GM12878 (cell line): ENCODE results near the gene P3H2. TPM values are rescaled to one million over a fixed set of nuclear protein-coding genes. Genes with fewer than 3 reads are reported as not detected.

Source experiments
- ATAC-seq: fragments of 200-7000 bp; cut with Tn5 transposase; 3 replicates; pipeline ENCODE4 v1.9.1; 2020; ENCODE audit warnings: mild to moderate bottlenecking, moderate library complexity
- BruUV-seq: library from RNA; stranded (reverse); fragments of 400-500 nt; replicated peaks from 2 replicates; lab custom pipeline; 2021; lab: Mats Ljungman, UMichigan
- CTCF ChIA-PET: fragments of 300-600 bp; sonication (Branson Sonifier 250); formaldehyde crosslinking; extraction: SDS; loops from one replicate; lab custom pipeline; 2021; ENCODE audit warnings: inconsistent platforms; lab: Yijun Ruan, JAX
- POLR2A ChIA-PET: fragments of 350-600 bp; formaldehyde crosslinking; extraction: SDS; loops from one replicate; lab custom pipeline; 2021; ENCODE audit warnings: inconsistent platforms; lab: Charles Lee
- RAD21 ChIA-PET: fragments of 300-600 bp; sonication (Branson Sonifier 250); formaldehyde crosslinking; loops from one replicate; lab custom pipeline; 2023; ENCODE audit warnings: antibody characterized with exemption; ENCODE audit not compliant: unreplicated experiment; lab: Charles Lee
- SMC1A ChIA-PET: fragments of 300-600 bp; sonication (Branson Sonifier 250); formaldehyde crosslinking; loops from one replicate; lab custom pipeline; 2023; ENCODE audit not compliant: unreplicated experiment, uncharacterized antibody; lab: Charles Lee
- DNase-seq: peaks from one replicate; pipeline ENCODE4 v3.0.0-alpha.2; 2011; ENCODE audit warnings: low read depth, low spot score
- FAIRE-seq: peaks from 3 replicates; lab custom pipeline; 2011; peaks lifted over from hg19 to GRCh38; lab: Jason Lieb, UNC
- H2AFZ ChIP-seq: 2 replicates; pipeline ENCODE4 v1.6.0; 2011; ENCODE audit warnings: low read depth, low read length, control low read depth; ENCODE audit not compliant: control insufficient read depth
- H3K27ac ChIP-seq: 2 replicates; pipeline ENCODE4 v1.5.1; 2011; ENCODE audit warnings: control low read depth; ENCODE audit not compliant: control insufficient read depth, insufficient read depth
- H3K27me3 ChIP-seq, 2 experiments: replicated peaks in 1 of 2; 2 replicates each; pipeline versions ENCODE4 v1.6.0 to v1.6.1; 2011; ENCODE audit warnings: low read length in 1 of 2; ENCODE audit not compliant: control insufficient read depth in 2 of 2, insufficient read depth in 2 of 2
- H3K36me3 ChIP-seq, 2 experiments: 2 replicates each; pipeline ENCODE4 v1.5.1; 2011; ENCODE audit warnings: low read length in 1 of 2; ENCODE audit not compliant: control insufficient read depth in 2 of 2, insufficient read depth in 2 of 2
- H3K4me1 ChIP-seq: 2 replicates; pipeline ENCODE4 v1.6.1; 2011; ENCODE audit warnings: mild to moderate bottlenecking, low read length, moderate library complexity, mixed read lengths; ENCODE audit not compliant: control insufficient read depth, insufficient read depth
- H3K4me2 ChIP-seq: 2 replicates; pipeline ENCODE4 v1.6.0; 2011; ENCODE audit warnings: control low read depth; ENCODE audit not compliant: control insufficient read depth, insufficient read depth
- H3K4me3 ChIP-seq: fragments of 200-600 bp; sonication (generic); 2 replicates; pipeline ENCODE4 v1.5.1; 2016
- H3K79me2 ChIP-seq: 2 replicates; pipeline ENCODE4 v1.6.0; 2011; ENCODE audit warnings: low read length; ENCODE audit not compliant: control insufficient read depth, insufficient read depth
- H3K9ac ChIP-seq: 2 replicates; pipeline ENCODE4 v1.8.0; 2011; ENCODE audit warnings: low read length, control low read depth, mixed read lengths; ENCODE audit not compliant: control insufficient read depth, insufficient read depth
- H3K9me3 ChIP-seq: replicated peaks from 3 replicates; pipeline ENCODE4 v1.5.1; 2011; ENCODE audit warnings: mild to moderate bottlenecking, low read length; ENCODE audit not compliant: control insufficient read depth, insufficient read depth
- H4K20me1 ChIP-seq: 2 replicates; pipeline ENCODE4 v1.6.0; 2011; ENCODE audit not compliant: control insufficient read depth, insufficient read depth
- BHLHE40 ChIP-seq, 2 experiments: fragments of 450-650 bp in 1 of 2; IDR thresholded peaks; 2 replicates each; pipeline ENCODE4 v1.6.1; 2011 to 2017; ENCODE audit warnings: low read depth in 2 of 2, borderline replicate concordance in 1 of 2, improper control_type of control experiment in 1 of 2, low read length in 1 of 2, mild to moderate bottlenecking in 1 of 2
- BRCA1 ChIP-seq: IDR thresholded peaks from 2 replicates; pipeline ENCODE4 v1.6.1; 2011; ENCODE audit warnings: low read depth, low read length, improper control_type of control experiment
- MYB ChIP-seq: fragments of 150-350 bp; IDR thresholded peaks from 2 replicates; pipeline ENCODE4 v1.6.1; 2014; ENCODE audit warnings: mild to moderate bottlenecking, low read depth, low read length, borderline replicate concordance
- TARDBP ChIP-seq: IDR thresholded peaks from 2 replicates; pipeline ENCODE4 v1.6.1; 2016; ENCODE audit warnings: borderline replicate concordance
- WGBS: methylation state at CpG from one replicate; pipeline ENCODE4 v1.1.6; 2016; ENCODE audit warnings: low lambda C conversion rate; ENCODE audit not compliant: insufficient replicate concordance, insufficient coverage; ENCODE audit errors: missing lambda C conversion rate; 5-methylcytosine and 5-hydroxymethylcytosine counted together
- in situ Hi-C: fragments of 300-500 bp; cut with MboI; formaldehyde crosslinking; loops from 9 replicates; pipeline ENCODE4 v1.14.3; 2018; ENCODE audit warnings: mixed read lengths
- intact Hi-C: fragments of 100-400 bp; cut with micrococcal nuclease; formaldehyde crosslinking; loops from one replicate; pipeline ENCODE4 v1.14.2; 2022; ENCODE audit not compliant: unreplicated experiment
- polyA plus RNA-seq, 11 experiments: library from polyadenylated mRNA; depleted of rRNA in 4 of 11; unstranded in 6 of 11; stranded (reverse) in 5 of 11; fragments of >200 nt; fragmentation: Nextera tagmentation in 4 of 11; fragmentation: Illumina TruSeq in 1 of 11; extraction: Ambion mirVana in 4 of 11; extraction: Trizol in 1 of 11; gene quantifications; 1 replicate in 1 of 11; 2 replicates in 10 of 11; pipeline versions ENCODE4 v1.2.1 to v1.2.3, GENCODE V29; 2011 to 2016; ENCODE audit warnings: inconsistent platforms in 2 of 11, missing spikeins in 2 of 11, low read depth in 1 of 11
- total RNA-seq, 4 experiments: library from RNA; depleted of rRNA in 3 of 4; stranded (reverse); fragments of >200 nt in 3 of 4; fragmentation: Illumina TruSeq in 1 of 4; extraction: Trizol in 1 of 4; gene quantifications; 2 replicates each; pipeline versions ENCODE4 v1.2.1 to v1.2.3, GENCODE V29; 2013 to 2021
- TF ChIP-seq, protein P1 (sequence below): fragments of 450-650 bp; IDR thresholded peaks from 2 replicates; pipeline ENCODE4 v1.6.1; 2017; ENCODE audit warnings: mild to moderate bottlenecking, low read depth, inconsistent platforms; ENCODE audit not compliant: poor library complexity, severe bottlenecking
- TF ChIP-seq, protein P2 (sequence below): fragments of 150-350 bp; IDR thresholded peaks from 2 replicates; pipeline ENCODE4 v1.6.1; 2016; ENCODE audit warnings: low read depth, low read length

The P3H2 gene
- total and polyA plus RNA-seq, 10 of the 15 experiments (the other 5 are each of a cell fraction or from before 2014, with no cell fraction given): 27.0 to 97.6 (median 83.2) TPM

DNA sequence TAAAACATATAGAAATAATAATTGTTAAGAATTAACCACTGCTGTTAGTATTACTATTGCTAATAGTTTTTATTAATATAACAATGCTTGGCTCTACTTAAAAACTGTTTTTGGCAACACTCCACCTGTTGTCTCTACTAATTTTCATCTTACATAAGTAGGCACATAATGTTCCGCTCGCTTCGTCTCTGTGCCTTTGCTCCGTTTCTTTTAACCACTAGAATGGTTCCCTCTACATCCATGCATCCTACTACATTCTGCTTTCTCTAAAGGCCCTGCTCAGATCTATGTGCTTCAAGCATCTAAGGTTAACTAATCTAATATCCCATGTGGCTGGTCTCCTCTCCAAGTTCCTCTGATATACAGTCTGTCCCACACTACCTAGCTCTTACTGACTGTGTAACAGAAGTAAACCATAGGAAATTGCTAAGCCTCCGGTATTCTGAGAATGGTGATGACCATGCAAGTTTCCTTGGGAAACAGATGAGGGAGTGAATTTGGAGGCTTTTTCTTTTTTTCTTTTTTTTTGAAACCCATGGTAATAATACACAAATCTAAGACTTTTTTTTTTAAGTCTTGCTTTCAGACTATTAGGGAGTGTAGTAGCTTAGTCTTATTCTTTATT lies 138.3 kb downstream of the P3H2 start:
- TF ChIP-seq, protein P1, sequence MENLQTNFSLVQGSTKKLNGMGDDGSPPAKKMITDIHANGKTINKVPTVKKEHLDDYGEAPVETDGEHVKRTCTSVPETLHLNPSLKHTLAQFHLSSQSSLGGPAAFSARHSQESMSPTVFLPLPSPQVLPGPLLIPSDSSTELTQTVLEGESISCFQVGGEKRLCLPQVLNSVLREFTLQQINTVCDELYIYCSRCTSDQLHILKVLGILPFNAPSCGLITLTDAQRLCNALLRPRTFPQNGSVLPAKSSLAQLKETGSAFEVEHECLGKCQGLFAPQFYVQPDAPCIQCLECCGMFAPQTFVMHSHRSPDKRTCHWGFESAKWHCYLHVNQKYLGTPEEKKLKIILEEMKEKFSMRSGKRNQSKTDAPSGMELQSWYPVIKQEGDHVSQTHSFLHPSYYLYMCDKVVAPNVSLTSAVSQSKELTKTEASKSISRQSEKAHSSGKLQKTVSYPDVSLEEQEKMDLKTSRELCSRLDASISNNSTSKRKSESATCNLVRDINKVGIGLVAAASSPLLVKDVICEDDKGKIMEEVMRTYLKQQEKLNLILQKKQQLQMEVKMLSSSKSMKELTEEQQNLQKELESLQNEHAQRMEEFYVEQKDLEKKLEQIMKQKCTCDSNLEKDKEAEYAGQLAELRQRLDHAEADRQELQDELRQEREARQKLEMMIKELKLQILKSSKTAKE: no peak
- TF ChIP-seq TARDBP (no peak), BHLHE40 (IDR thresholded peaks at IDR 0.05; ENCODE audit: borderline replicate concordance in 1 of 2, low read depth in 2 of 2, low read length in 1 of 2) (no peak), MYB (no peak), BRCA1 (no peak)
- TF ChIP-seq, protein P2, sequence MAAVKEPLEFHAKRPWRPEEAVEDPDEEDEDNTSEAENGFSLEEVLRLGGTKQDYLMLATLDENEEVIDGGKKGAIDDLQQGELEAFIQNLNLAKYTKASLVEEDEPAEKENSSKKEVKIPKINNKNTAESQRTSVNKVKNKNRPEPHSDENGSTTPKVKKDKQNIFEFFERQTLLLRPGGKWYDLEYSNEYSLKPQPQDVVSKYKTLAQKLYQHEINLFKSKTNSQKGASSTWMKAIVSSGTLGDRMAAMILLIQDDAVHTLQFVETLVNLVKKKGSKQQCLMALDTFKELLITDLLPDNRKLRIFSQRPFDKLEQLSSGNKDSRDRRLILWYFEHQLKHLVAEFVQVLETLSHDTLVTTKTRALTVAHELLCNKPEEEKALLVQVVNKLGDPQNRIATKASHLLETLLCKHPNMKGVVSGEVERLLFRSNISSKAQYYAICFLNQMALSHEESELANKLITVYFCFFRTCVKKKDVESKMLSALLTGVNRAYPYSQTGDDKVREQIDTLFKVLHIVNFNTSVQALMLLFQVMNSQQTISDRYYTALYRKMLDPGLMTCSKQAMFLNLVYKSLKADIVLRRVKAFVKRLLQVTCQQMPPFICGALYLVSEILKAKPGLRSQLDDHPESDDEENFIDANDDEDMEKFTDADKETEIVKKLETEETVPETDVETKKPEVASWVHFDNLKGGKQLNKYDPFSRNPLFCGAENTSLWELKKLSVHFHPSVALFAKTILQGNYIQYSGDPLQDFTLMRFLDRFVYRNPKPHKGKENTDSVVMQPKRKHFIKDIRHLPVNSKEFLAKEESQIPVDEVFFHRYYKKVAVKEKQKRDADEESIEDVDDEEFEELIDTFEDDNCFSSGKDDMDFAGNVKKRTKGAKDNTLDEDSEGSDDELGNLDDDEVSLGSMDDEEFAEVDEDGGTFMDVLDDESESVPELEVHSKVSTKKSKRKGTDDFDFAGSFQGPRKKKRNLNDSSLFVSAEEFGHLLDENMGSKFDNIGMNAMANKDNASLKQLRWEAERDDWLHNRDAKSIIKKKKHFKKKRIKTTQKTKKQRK: no peak
- no peak for DNase-seq
- no peaks in the 10 kb centered on the region for H4K20me1 ChIP-seq
- no TSS peak for BruUV-seq
- ChIA-PET POLR2A (interaction anchor here (0.5 to 1.0 kb wide), 2 partner anchors 20 to 461 kb away, joined by 4 to 5 read pairs; no protein-coding TSS in a partner anchor), CTCF (interaction anchor here (0.8 kb wide), 1 partner anchor 17 kb away, joined by 3 read pairs; no protein-coding TSS in a partner anchor), SMC1A (interaction anchor here (1.1 to 2.2 kb wide), 2 partner anchors 15 to 460 kb away, joined by 3 to 7 read pairs; no protein-coding TSS in a partner anchor), RAD21 (no interaction called here)
- no peaks in the 10 kb centered on the region for H3K4me1 ChIP-seq
- no peak overlapping the region for H3K4me3 ChIP-seq
- intact Hi-C loops (no loop called here), in situ Hi-C loops (no loop called here)
- H3K79me2 ChIP-seq: no peaks in the 10 kb centered on the region
- 56% methylated on average over 5 of the region's 5 CpGs for WGBS
- H3K36me3 ChIP-seq: no peaks in the 10 kb centered on the region
- H2AFZ ChIP-seq: no peak overlapping the region
- H3K9ac ChIP-seq: no peak overlapping the region
- FAIRE-seq: no peak
- ATAC-seq: no peak
- no peaks in the 10 kb centered on the region for H3K27me3 ChIP-seq
- no peak overlapping the region for H3K4me2 ChIP-seq
- no peaks in the 10 kb centered on the region for H3K9me3 ChIP-seq
- no peak overlapping the region for H3K27ac ChIP-seq
